HG03354 (cell line): ENCODE results near the gene HOXA9.

Source experiments
- ATAC-seq: cut with Tn5 transposase; IDR thresholded peaks from one replicate; pipeline ENCODE4 v1.9.1; 2021; ENCODE audit warnings: mild to moderate bottlenecking; ENCODE audit not compliant: unreplicated experiment, poor library complexity, severe bottlenecking

Gene HOXA9

GRCh38 chr7:27179503-27180430 lies 14.4 kb upstream of the HOXA9 start:
- ATAC-seq = no peak

- ATAC-seq = no peak
Observed at GRCh38 chr7:27179030-27179429, 13.7 kb upstream of the HOXA9 start.

GRCh38 chr7:27178366-27178765 lies 13.0 kb upstream of the HOXA9 start:
- no peak for ATAC-seq

GRCh38 chr7:27177795-27178320 lies 12.5 kb upstream of the HOXA9 start:
- ATAC-seq = no peak

GRCh38 chr7:27176962-27177794 lies 11.8 kb upstream of the HOXA9 start:
- ATAC-seq = no peak

GRCh38 chr7:27176524-27176845 lies 11.1 kb upstream of the HOXA9 start:
- ATAC-seq = no peak

- no peak for ATAC-seq
Observed at GRCh38 chr7:27175626-27176523, 10.5 kb upstream of the HOXA9 start.

- ATAC-seq = no peak
Observed at GRCh38 chr7:27174874-27175625, 9.7 kb upstream of the HOXA9 start.

- no peak for ATAC-seq
Observed at GRCh38 chr7:27173956-27174873, 8.9 kb upstream of the HOXA9 start, which contains the start of gene HOXA10. Gene HOXA10, minus strand, starts transcription at chr7:27174320. Its CDS starts 14 bp downstream, at chr7:27174306.

GRCh38 chr7:27173511-27173955 lies 8.2 kb upstream of the HOXA9 start:
- ATAC-seq = no peak

- ATAC-seq = no peak
Observed at GRCh38 chr7:27172823-27173510, 7.6 kb upstream of the HOXA9 start.

GRCh38 chr7:27172315-27172774 lies 7.0 kb upstream of the HOXA9 start:
- ATAC-seq = no peak

- ATAC-seq = no peak
Observed at GRCh38 chr7:27171637-27172314, 6.4 kb upstream of the HOXA9 start.

- ATAC-seq = no peak
Observed at GRCh38 chr7:27171325-27171636, 5.9 kb upstream of the HOXA9 start.

- no peak for ATAC-seq
Observed at GRCh38 chr7:27170426-27171324, 5.3 kb upstream of the HOXA9 start.
